BLaER1 treated with 17β-estradiol and CSF1 and Interleukin-3, amounts not matched to agents 10 nM and 100 nM (cell line): ENCODE data around the gene RALBP1.
"Not testable (repeated sequence)": the region's sequence is repeated elsewhere in the genome, so short reads cannot be mapped to it uniquely, and the experiment has no call there.

Source experiments
- H3K27ac ChIP-seq, 11 experiments: shearing (Covaris generic); formaldehyde crosslinking; 2 replicates each; pipeline ENCODE4 v1.8.1; 2022
- H3K27me3 ChIP-seq, 11 experiments: shearing (Covaris generic); formaldehyde crosslinking; 2 replicates each; pipeline ENCODE4 v1.8.1; 2022
- H3K36me3 ChIP-seq, 11 experiments: shearing (Covaris generic); formaldehyde crosslinking; 2 replicates each; pipeline ENCODE4 v1.8.1; 2022
- H3K4me1 ChIP-seq, 10 experiments: shearing (Covaris generic); formaldehyde crosslinking; 2 replicates each; pipeline ENCODE4 v1.8.1; 2022
- H3K4me2 ChIP-seq, 11 experiments: shearing (Covaris generic); formaldehyde crosslinking; 2 replicates each; pipeline ENCODE4 v1.8.1; 2022
- H3K4me3 ChIP-seq, 10 experiments: shearing (Covaris generic); formaldehyde crosslinking; 2 replicates each; pipeline ENCODE4 v1.8.1; 2022
- H3K9ac ChIP-seq, 11 experiments: shearing (Covaris generic); formaldehyde crosslinking; 2 replicates each; pipeline ENCODE4 v1.8.1; 2022
- H3K9me3 ChIP-seq, 11 experiments: shearing (Covaris generic); formaldehyde crosslinking; replicated peaks in 1 of 11; 2 replicates each; pipeline ENCODE4 v1.8.1; 2022
- H4K20me1 ChIP-seq, 11 experiments: shearing (Covaris generic); formaldehyde crosslinking; 2 replicates each; pipeline ENCODE4 v1.8.1; 2022
- Cebpa-rat ChIP-seq, 11 experiments: shearing (Covaris generic); IDR thresholded peaks; 2 replicates each; pipeline ENCODE4 v1.8.1; 2022

Gene RALBP1

GRCh38 chr18:9474983-9475642 is at the start of gene RALBP1:
Gene RALBP1 (plus strand): TSS chr18:9475513. CDS start chr18:9513046, 37,533 bp downstream.
- no peak for TF ChIP-seq Cebpa-rat (IDR thresholded peaks at IDR 0.05)
- Histone ChIP-seq H3K4me1 (peaks cover 12 to 25% (median 22%) of the 10 kb centered on the region in 10 experiments), H3K36me3 (peaks cover 21 to 25% (median 23%) of the 10 kb centered on the region in 11 experiments), H3K27me3 (no peaks in the 10 kb centered on the region), H3K9me3 (peaks cover 0 to 22% (median 9%) of the 10 kb centered on the region in 11 experiments; a peak in 12 of 22 replicates), H3K4me2 (peak within 1 kb of the TSS; percentile 83 to 94 (median 90)), H3K9ac (peak within 1 kb of the TSS; percentile 85 to 95 (median 93)), H4K20me1 (peaks cover 0 to 34% (median 21%) of the 10 kb centered on the region in 11 experiments; a peak in 12 of 22 replicates), H3K4me3 (peak within 1 kb of the TSS; percentile 87 to 98 (median 94)), H3K27ac (peak within 1 kb of the TSS; percentile 78 to 93 (median 89))

DNA sequence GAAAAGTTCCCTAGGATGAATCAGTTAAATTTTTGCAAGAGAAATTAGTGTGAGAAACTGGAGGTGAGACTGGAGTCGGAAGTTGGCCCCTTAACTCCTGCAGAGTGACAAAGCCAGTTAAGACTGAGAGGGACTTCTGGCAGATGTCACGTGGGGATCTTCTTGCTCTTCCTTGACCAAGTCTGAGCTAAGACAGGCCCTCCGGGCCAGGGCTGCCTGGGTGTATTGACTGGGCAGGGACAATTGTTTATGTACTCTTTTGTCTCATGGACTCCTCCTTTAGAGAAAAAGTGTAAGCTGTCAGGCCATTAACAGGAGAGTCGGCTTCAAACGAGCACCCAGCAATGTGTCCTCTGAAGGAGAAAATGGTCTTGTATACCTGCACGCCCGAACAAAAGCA is 48.6 kb upstream of the RALBP1 start:
- H3K27ac ChIP-seq: no peak overlapping the region
- H3K36me3 ChIP-seq: peaks cover 0 to 4% (median 0%) of the 10 kb centered on the region in 11 experiments; a peak in 1 of 22 replicates
- no peak for TF ChIP-seq Cebpa-rat (IDR thresholded peaks at IDR 0.05)
- H3K4me1 ChIP-seq: peaks cover 0 to 5% (median 0%) of the 10 kb centered on the region in 10 experiments; a peak in 1 of 20 replicates
- no peak overlapping the region for H3K4me2 ChIP-seq
- H3K9me3 ChIP-seq: peaks cover 36 to 59% (median 45%) of the 10 kb centered on the region in 11 experiments
- H3K9ac ChIP-seq: no peak overlapping the region
- no peaks in the 10 kb centered on the region for H3K27me3 ChIP-seq
- H4K20me1 ChIP-seq: no peaks in the 10 kb centered on the region
- H3K4me3 ChIP-seq: no peak overlapping the region

GRCh38 chr18:9428301-9428706 is 47.0 kb upstream of the RALBP1 start:
- Histone ChIP-seq H3K4me1 (peaks cover 3 to 11% (median 5%) of the 10 kb centered on the region in 10 experiments; a peak in 19 of 20 replicates), H3K9me3 (peaks cover 33 to 64% (median 45%) of the 10 kb centered on the region in 11 experiments), H4K20me1 (no peaks in the 10 kb centered on the region), H3K9ac (no peak overlapping the region), H3K27ac (no peak overlapping the region), H3K4me2 (no peak overlapping the region), H3K36me3 (peaks cover 0 to 4% (median 0%) of the 10 kb centered on the region in 11 experiments; a peak in 1 of 22 replicates), H3K27me3 (no peaks in the 10 kb centered on the region), H3K4me3 (no peak overlapping the region)
- TF ChIP-seq Cebpa-rat (IDR thresholded peaks at IDR 0.05): no peak

DNA sequence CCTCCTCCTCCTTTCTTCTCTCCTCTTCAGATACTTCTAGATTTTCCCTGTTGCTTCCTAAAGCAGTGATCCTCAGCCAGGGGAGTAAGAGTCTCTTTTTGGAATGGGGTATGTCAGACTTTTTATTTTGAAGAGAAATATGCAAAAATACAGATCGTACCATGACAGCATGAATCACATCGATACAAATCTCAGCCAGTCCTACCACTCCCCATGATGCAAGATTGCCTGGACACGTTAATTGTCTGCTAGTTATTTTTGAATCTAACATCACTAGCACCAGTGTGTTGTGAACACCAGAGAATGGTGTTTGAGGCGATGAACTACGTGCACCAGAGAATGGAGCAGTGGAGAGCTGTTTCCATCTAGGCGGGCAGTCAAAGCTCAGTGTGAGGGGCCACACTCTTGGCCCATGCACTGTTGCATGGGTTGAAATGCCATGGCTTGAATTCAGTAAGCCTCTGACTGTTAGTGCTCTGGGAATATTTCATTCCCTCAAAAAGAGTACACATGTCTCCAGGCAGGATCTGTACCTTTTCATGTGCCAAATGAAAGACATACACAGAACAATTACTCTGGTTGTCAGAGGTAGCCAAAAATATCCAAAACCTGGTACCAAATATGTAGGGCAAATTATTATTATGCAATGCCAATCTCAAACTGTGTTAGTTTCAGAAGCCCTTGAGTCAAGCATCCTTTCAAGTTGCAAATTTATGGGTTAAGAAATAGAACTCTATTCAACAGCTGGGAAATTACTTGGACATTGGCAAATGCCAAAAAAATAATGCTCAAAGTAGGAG is 46.3 kb upstream of the RALBP1 start:
- H3K4me3 ChIP-seq: no peak overlapping the region
- peaks cover 0 to 1% (median 0%) of the 10 kb centered on the region in 11 experiments; a peak in 1 of 22 replicates for H3K36me3 ChIP-seq
- no peak for TF ChIP-seq Cebpa-rat (IDR thresholded peaks at IDR 0.05)
- no peaks in the 10 kb centered on the region for H3K27me3 ChIP-seq
- no peaks in the 10 kb centered on the region for H4K20me1 ChIP-seq
- no peak overlapping the region for H3K27ac ChIP-seq
- H3K4me1 ChIP-seq: peaks cover 7 to 17% (median 11%) of the 10 kb centered on the region in 10 experiments; a peak in 19 of 20 replicates
- H3K4me2 ChIP-seq: no peak overlapping the region
- H3K9me3 ChIP-seq: peaks cover 26 to 57% (median 37%) of the 10 kb centered on the region in 11 experiments
- no peak overlapping the region for H3K9ac ChIP-seq

DNA sequence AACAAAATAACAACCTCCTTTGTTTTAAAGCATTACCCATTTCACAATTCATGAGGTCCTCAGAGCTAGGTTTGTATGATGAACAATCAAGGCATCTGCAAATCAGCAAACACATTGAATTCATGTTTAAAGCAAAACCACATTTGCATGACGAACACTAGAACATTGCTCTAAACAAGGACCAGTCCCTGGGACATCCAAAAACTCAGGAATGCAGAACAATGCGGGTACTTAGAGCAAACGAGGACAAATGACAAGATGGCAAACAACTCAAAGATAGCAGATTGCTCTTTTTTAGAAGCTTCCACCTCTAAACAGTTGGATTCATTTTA is 45.7 kb upstream of the RALBP1 start:
- Histone ChIP-seq H3K9ac (no peak overlapping the region), H4K20me1 (no peaks in the 10 kb centered on the region), H3K9me3 (peaks cover 20 to 56% (median 34%) of the 10 kb centered on the region in 11 experiments), H3K27me3 (no peaks in the 10 kb centered on the region), H3K27ac (no peak overlapping the region), H3K36me3 (no peaks in the 10 kb centered on the region), H3K4me1 (peaks cover 7 to 22% (median 14%) of the 10 kb centered on the region in 10 experiments; a peak in 19 of 20 replicates), H3K4me2 (no peak overlapping the region), H3K4me3 (no peak overlapping the region)
- TF ChIP-seq Cebpa-rat (IDR thresholded peaks at IDR 0.05): no peak

GRCh38 chr18:9430315-9430714 is 45.0 kb upstream of the RALBP1 start:
- not testable (repeated sequence) for H3K9ac ChIP-seq, H3K4me2 ChIP-seq, H3K27ac ChIP-seq, H3K27me3 ChIP-seq, H3K4me3 ChIP-seq, H3K36me3 ChIP-seq, H4K20me1 ChIP-seq
- Histone ChIP-seq H3K4me1 (peaks cover 7 to 22% (median 14%) of the 10 kb centered on the region in 10 experiments; a peak in 19 of 20 replicates), H3K9me3 (peaks cover 13 to 50% (median 29%) of the 10 kb centered on the region in 11 experiments)

DNA sequence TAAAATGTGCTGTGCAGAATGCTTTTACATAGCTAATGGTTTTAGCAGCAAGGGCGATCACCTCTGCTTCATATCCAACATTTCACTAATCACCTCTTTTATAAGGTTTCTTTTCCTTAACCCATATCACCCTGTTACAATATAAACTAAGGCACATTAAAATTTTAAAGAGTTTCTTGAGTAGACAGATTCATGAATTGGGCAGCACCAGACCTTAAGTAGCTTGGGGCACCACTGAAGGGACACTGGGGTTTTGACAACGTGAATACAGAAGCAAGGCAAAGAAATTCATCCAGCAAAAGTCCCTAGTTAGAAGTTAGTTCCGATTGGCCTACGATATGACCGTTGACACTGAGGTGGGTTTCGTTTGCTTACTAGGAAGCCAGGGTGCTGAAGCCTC is 44.0 kb upstream of the RALBP1 start:
- Histone ChIP-seq H3K4me3 (no peak overlapping the region), H4K20me1 (no peaks in the 10 kb centered on the region), H3K9ac (no peak overlapping the region), H3K4me1 (peaks cover 7 to 21% (median 14%) of the 10 kb centered on the region in 10 experiments; a peak in 19 of 20 replicates), H3K27me3 (no peaks in the 10 kb centered on the region), H3K4me2 (no peak overlapping the region), H3K36me3 (no peaks in the 10 kb centered on the region), H3K27ac (no peak overlapping the region), H3K9me3 (peaks cover 11 to 44% (median 22%) of the 10 kb centered on the region in 11 experiments; a peak in 21 of 22 replicates)
- TF ChIP-seq Cebpa-rat (IDR thresholded peaks at IDR 0.05): no peak

- H3K4me3 ChIP-seq, H4K20me1 ChIP-seq, H3K36me3 ChIP-seq, H3K27me3 ChIP-seq: not testable (repeated sequence)
- peaks cover 7 to 17% (median 14%) of the 10 kb centered on the region in 10 experiments; a peak in 19 of 20 replicates for H3K4me1 ChIP-seq
- peaks cover 11 to 42% (median 22%) of the 10 kb centered on the region in 11 experiments; a peak in 21 of 22 replicates for H3K9me3 ChIP-seq
- H3K9ac ChIP-seq: 0 out of 22 replicates have a peak overlapping the region, but pooled peaks of 2 of the 11 experiments have one; percentile 19 to 38
- peak overlapping the region; percentile 10 to 71 (median 58) for H3K4me2 ChIP-seq
- H3K27ac ChIP-seq: peak overlapping the region in 8 of 11 experiments; percentile 18 to 60 (median 46); a peak in 12 of 22 replicates
Measured at GRCh38 chr18:9433122-9433521, 42.2 kb upstream of the RALBP1 start.

GRCh38 chr18:9433671-9434121 is 41.6 kb upstream of the RALBP1 start:
- Histone ChIP-seq H3K4me1 (peaks cover 7 to 17% (median 14%) of the 10 kb centered on the region in 10 experiments; a peak in 19 of 20 replicates), H3K4me2 (peak overlapping the region; percentile 10 to 71 (median 58)), H3K4me3 (peak overlapping the region in 1 of 10 experiments; percentile 6; a peak in 1 of 20 replicates)

More at GRCh38 chr18:9433671-9434121, 41.6 kb upstream of the RALBP1 start:
- peak overlapping the region in 8 of 11 experiments; percentile 18 to 69 (median 49); a peak in 12 of 22 replicates for H3K27ac ChIP-seq
- H4K20me1 ChIP-seq: no peaks in the 10 kb centered on the region
- no peaks in the 10 kb centered on the region for H3K27me3 ChIP-seq
- no peaks in the 10 kb centered on the region for H3K36me3 ChIP-seq
- peak overlapping the region in 3 of 11 experiments; percentile 19 to 52 (median 45); a peak in 2 of 22 replicates for H3K9ac ChIP-seq
- TF ChIP-seq Cebpa-rat (IDR thresholded peaks at IDR 0.05): no peak
- peaks cover 11 to 38% (median 22%) of the 10 kb centered on the region in 11 experiments; a peak in 21 of 22 replicates for H3K9me3 ChIP-seq
